H9 (cell line): ENCODE results near the gene CSNK2B. TPM values are rescaled to one million over a fixed set of nuclear protein-coding genes. Genes with fewer than 3 reads are reported as not detected.
A peak's percentile ranks its signal among the peaks of the same experiment; 100 is the strongest.

ENCODE experiments used
- DNase-seq: peaks from one replicate; pipeline ENCODE4 v3.0.0-alpha.2; 2017
- H2AFZ ChIP-seq: one replicate; pipeline ENCODE4 v1.6.1; 2013; ENCODE audit warnings: mild to moderate bottlenecking, low read length, control low read depth, moderate library complexity
- H2AK5ac ChIP-seq: 2 replicates; pipeline ENCODE4 v1.6.1; 2013; ENCODE audit warnings: low read length, control low read depth, mixed read lengths; ENCODE audit not compliant: insufficient read length
- H2BK120ac ChIP-seq: one replicate; pipeline ENCODE4 v1.6.1; 2013; ENCODE audit warnings: low read depth, mild to moderate bottlenecking, low read length, control low read depth, inconsistent platforms; ENCODE audit not compliant: poor library complexity, severe bottlenecking
- H2BK12ac ChIP-seq: 2 replicates; pipeline ENCODE4 v1.6.1; 2013; ENCODE audit warnings: low read length, control low read depth, mixed read lengths, low read depth; ENCODE audit not compliant: insufficient read length
- H2BK15ac ChIP-seq: 2 replicates; pipeline ENCODE4 v1.6.1; 2013; ENCODE audit warnings: low read depth, low read length, control low read depth
- H2BK20ac ChIP-seq: one replicate; pipeline ENCODE4 v1.6.1; 2013; ENCODE audit warnings: low read depth, mild to moderate bottlenecking, low read length, control low read depth, inconsistent platforms; ENCODE audit not compliant: poor library complexity, severe bottlenecking
- H2BK5ac ChIP-seq: 2 replicates; pipeline ENCODE4 v1.6.1; 2013; ENCODE audit warnings: low read length, control low read depth, mixed read lengths; ENCODE audit not compliant: insufficient read length
- H3K14ac ChIP-seq: 2 replicates; pipeline ENCODE4 v1.6.1; 2013; ENCODE audit warnings: low read length, control low read depth; ENCODE audit not compliant: insufficient read depth
- H3K18ac ChIP-seq: 2 replicates; pipeline ENCODE4 v1.6.1; 2013; ENCODE audit warnings: low read depth, mild to moderate bottlenecking, mixed read lengths, low read length, control low read depth; ENCODE audit not compliant: insufficient read length
- H3K23ac ChIP-seq: 2 replicates; pipeline ENCODE4 v1.6.1; 2013; ENCODE audit warnings: low read length, control low read depth, mixed read lengths, low read depth; ENCODE audit not compliant: insufficient read length
- H3K23me2 ChIP-seq: 2 replicates; pipeline ENCODE4 v1.6.1; 2013; ENCODE audit warnings: low read depth, mild to moderate bottlenecking, mixed read lengths, low read length, control low read depth; ENCODE audit not compliant: insufficient read length, poor library complexity, severe bottlenecking
- H3K27ac ChIP-seq: 2 replicates; pipeline ENCODE4 v1.5.1; 2013; ENCODE audit warnings: low read length, control low read depth, mixed read lengths, low read depth; ENCODE audit not compliant: insufficient read length
- H3K27me3 ChIP-seq: 2 replicates; pipeline ENCODE4 v1.6.1; 2013; ENCODE audit warnings: low read length, control low read depth, inconsistent platforms; ENCODE audit not compliant: insufficient read depth
- H3K4ac ChIP-seq: 2 replicates; pipeline ENCODE4 v1.6.1; 2013; ENCODE audit warnings: low read depth, mild to moderate bottlenecking, control low read depth, inconsistent platforms, low read length, moderate library complexity
- H3K4me1 ChIP-seq: 2 replicates; pipeline ENCODE4 v1.6.1; 2013; ENCODE audit warnings: low read length, control low read depth, inconsistent platforms; ENCODE audit not compliant: insufficient read depth
- H3K4me2 ChIP-seq: 2 replicates; pipeline ENCODE4 v1.6.1; 2013; ENCODE audit warnings: low read length, control low read depth, mixed read lengths; ENCODE audit not compliant: insufficient read length, insufficient read depth
- H3K56ac ChIP-seq: 2 replicates; pipeline ENCODE4 v1.6.1; 2013; ENCODE audit warnings: low read depth, mild to moderate bottlenecking, mixed read lengths, low read length, control low read depth; ENCODE audit not compliant: insufficient read length
- H3K79me1 ChIP-seq: 2 replicates; pipeline ENCODE4 v1.6.1; 2013; ENCODE audit warnings: low read depth, mild to moderate bottlenecking, moderate library complexity, low read length, control low read depth, inconsistent platforms; ENCODE audit not compliant: insufficient read depth, poor library complexity, severe bottlenecking
- H3K79me2 ChIP-seq: 2 replicates; pipeline ENCODE4 v1.6.1; 2013; ENCODE audit warnings: low read length, control low read depth, inconsistent platforms; ENCODE audit not compliant: insufficient read depth
- H3K9ac ChIP-seq: 2 replicates; pipeline ENCODE4 v1.6.1; 2013; ENCODE audit warnings: low read length, control low read depth, mixed read lengths; ENCODE audit not compliant: insufficient read length; ENCODE audit errors: extremely low read depth
- H3K9me3 ChIP-seq: one replicate; pipeline ENCODE4 v1.6.1; 2013; ENCODE audit warnings: low read depth, low read length, inconsistent platforms; ENCODE audit not compliant: control insufficient read depth
- H3T11ph ChIP-seq: one replicate; pipeline ENCODE4 v1.6.1; 2013; ENCODE audit warnings: mild to moderate bottlenecking, low read length, control low read depth, inconsistent platforms
- H4K20me1 ChIP-seq: one replicate; pipeline ENCODE4 v1.6.1; 2013; ENCODE audit not compliant: control insufficient read depth, insufficient read length, insufficient read depth
- H4K5ac ChIP-seq: 2 replicates; pipeline ENCODE4 v1.6.1; 2013; ENCODE audit warnings: low read depth, mild to moderate bottlenecking, mixed read lengths, low read length, control low read depth; ENCODE audit not compliant: insufficient read length
- H4K8ac ChIP-seq: replicated peaks from 2 replicates; pipeline ENCODE4 v1.6.1; 2013; ENCODE audit warnings: low read length, control low read depth, mixed read lengths, low read depth; ENCODE audit not compliant: insufficient read length
- H4K91ac ChIP-seq: 2 replicates; pipeline ENCODE4 v1.6.1; 2013; ENCODE audit warnings: low read depth, mild to moderate bottlenecking, moderate library complexity, mixed read lengths, low read length, control low read depth; ENCODE audit not compliant: insufficient read length
- H3K27ac Mint-ChIP-seq, 3 experiments: 2 replicates in 2 of 3; 3 replicates in 1 of 3; pipeline ENCODE4 v1.8.0; 2020 to 2021; ENCODE audit warnings: mixed read lengths in 3 of 3, mild to moderate bottlenecking in 1 of 3, moderate library complexity in 1 of 3
- H3K27me3 Mint-ChIP-seq: 2 replicates; pipeline ENCODE4 v1.8.0; 2021; ENCODE audit warnings: low read depth, mild to moderate bottlenecking, moderate library complexity, mixed read lengths
- H3K36me3 Mint-ChIP-seq, 3 experiments: 2 replicates in 2 of 3; 3 replicates in 1 of 3; pipeline ENCODE4 v1.8.0; 2020 to 2021; ENCODE audit warnings: low read depth in 3 of 3, mixed read lengths in 3 of 3; ENCODE audit not compliant: insufficient read depth in 1 of 3
- H3K4me1 Mint-ChIP-seq, 2 experiments: 2 replicates each; pipeline ENCODE4 v1.8.0; 2020; ENCODE audit warnings: mixed read lengths in 2 of 2
- H3K4me3 Mint-ChIP-seq, 2 experiments: 2 replicates in 1 of 2; 3 replicates in 1 of 2; pipeline ENCODE4 v1.8.0; 2020 to 2021; ENCODE audit warnings: mild to moderate bottlenecking in 2 of 2, mixed read lengths in 2 of 2, moderate library complexity in 1 of 2
- H3K9me3 Mint-ChIP-seq, 2 experiments: 2 replicates in 1 of 2; 3 replicates in 1 of 2; pipeline ENCODE4 v1.8.0; 2020; ENCODE audit warnings: mild to moderate bottlenecking in 2 of 2, mixed read lengths in 2 of 2, moderate library complexity in 1 of 2
- WGBS: extraction: QIAGEN DNeasy Blood & Tissue Kit; methylation state at CpG from one replicate; pipeline ENCODE4 v1.1.7; 2013; ENCODE audit warnings: missing lambda C conversion rate, low lambda C conversion rate, mixed read lengths; ENCODE audit not compliant: insufficient read length; ENCODE audit errors: extremely low coverage; 5-methylcytosine and 5-hydroxymethylcytosine counted together
- long read RNA-seq: library from polyadenylated mRNA; unstranded; transcript quantifications from one replicate; pipeline ENCODE4 v2.0.0, GENCODE V29; 2020
- total RNA-seq: library from RNA; stranded (reverse); gene quantifications from 2 replicates; pipeline ENCODE4 v1.2.1, GENCODE V29; 2021
- TF ChIP-seq, protein P1 (sequence below): fragments of 200-600 bp; sonication (generic); conservative IDR thresholded peaks from 3 replicates; pipeline ENCODE4 v1.8.0; 2021; ENCODE audit warnings: antibody characterized with exemption, mild to moderate bottlenecking

The CSNK2B gene
- 178 and 187 TPM in 2 replicates for total RNA-seq
- long read RNA-seq, transcript CSNK2B-204 (7 exons, 1,061 nt), result minor isoform, 6 of 230 reads
- long read RNA-seq, transcript CSNK2B-203 (7 exons, 948 nt), result major isoform, 197 of 230 reads
- long read RNA-seq, partial matches to known transcripts, result 3 of 230 reads
- long read RNA-seq, other reads (novel, unspliced or antisense), result 20 of 230 reads

DNA sequence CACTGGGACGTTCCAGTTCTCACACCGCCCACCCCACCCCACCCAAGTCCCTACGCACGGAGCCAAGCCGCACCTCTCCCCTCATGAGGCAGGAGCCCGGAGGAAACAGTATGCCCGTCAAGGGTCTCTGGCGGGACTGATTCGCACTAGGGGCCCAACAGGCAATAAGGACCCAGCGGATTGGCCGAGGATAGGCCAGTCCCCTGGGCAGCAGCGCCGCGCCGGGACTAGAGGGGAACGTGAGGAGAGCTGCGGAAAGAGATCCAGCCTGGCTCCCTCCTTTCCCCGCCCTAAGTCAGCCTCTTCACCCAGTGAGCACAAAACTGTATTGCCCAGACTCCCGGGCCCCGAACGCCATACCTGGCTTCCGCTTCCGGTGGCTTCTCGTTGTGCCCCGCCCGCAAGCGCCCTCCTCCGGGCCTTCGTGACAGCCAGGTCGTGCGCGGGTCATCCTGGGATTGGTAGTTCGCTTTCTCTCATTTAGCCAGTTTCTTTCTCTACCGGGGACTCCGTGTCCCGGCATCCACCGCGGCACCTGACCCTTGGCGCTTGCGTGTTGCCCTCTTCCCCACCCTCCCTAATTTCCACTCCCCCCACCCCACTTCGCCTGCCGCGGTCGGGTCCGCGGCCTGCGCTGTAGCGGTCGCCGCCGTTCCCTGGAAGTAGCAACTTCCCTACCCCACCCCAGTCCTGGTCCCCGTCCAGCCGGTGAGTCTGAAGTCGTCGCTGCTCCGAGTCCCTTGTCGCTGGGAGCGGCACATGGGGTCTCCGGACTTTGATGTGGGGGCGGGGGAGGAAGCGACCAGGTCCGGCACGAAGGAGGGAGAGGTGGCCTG is at the start of gene CSNK2B:
CSNK2B (plus strand) TSS at position 580 of the 836 bp plus-strand sequence. CDS start 752 bp downstream, outside the sequence.
- WGBS, result no CpG with 5 or more reads among the region's 63 CpGs

More for the DNA sequence above, at the start of gene CSNK2B:
- Histone ChIP-seq H2BK5ac (peak within 1 kb of the TSS; percentile 17), H3K4me1 (no peaks in the 10 kb centered on the region), H2AFZ (no peak within 1 kb of the TSS), H3K4ac (no peak within 1 kb of the TSS), H4K8ac (no peak within 1 kb of the TSS), H3K18ac (peak within 1 kb of the TSS; percentile 81), H3T11ph (no peak within 1 kb of the TSS), H2AK5ac (no peak within 1 kb of the TSS), H2BK12ac (no peak within 1 kb of the TSS), H4K20me1 (no peaks in the 10 kb centered on the region), H3K79me2 (peaks cover 6% of the 10 kb centered on the region; the same call in 1 of the 2 replicates), H2BK20ac (no peak within 1 kb of the TSS), H3K9me3 (no peaks in the 10 kb centered on the region), H3K27me3 (no peaks in the 10 kb centered on the region), H3K27ac (peak within 1 kb of the TSS; percentile 87), H3K79me1 (peaks cover 11% of the 10 kb centered on the region), H2BK15ac (no peak within 1 kb of the TSS), H4K5ac (peak within 1 kb of the TSS; percentile 41), H3K4me2 (peak within 1 kb of the TSS; percentile 96), H3K23me2 (peaks cover 19% of the 10 kb centered on the region), H2BK120ac (no peak within 1 kb of the TSS), H3K56ac (peak within 1 kb of the TSS; percentile 38), H3K14ac (peak within 1 kb of the TSS; percentile 66), H4K91ac (no peak within 1 kb of the TSS), H3K9ac (peak within 1 kb of the TSS; percentile 89), H3K23ac (no peak within 1 kb of the TSS)
- peaks cover 49 to 80% (median 71%) of the 10 kb centered on the region in 3 experiments for H3K36me3 Mint-ChIP-seq
- DNase-seq, result peak; percentile 98
- TF ChIP-seq, protein P1, sequence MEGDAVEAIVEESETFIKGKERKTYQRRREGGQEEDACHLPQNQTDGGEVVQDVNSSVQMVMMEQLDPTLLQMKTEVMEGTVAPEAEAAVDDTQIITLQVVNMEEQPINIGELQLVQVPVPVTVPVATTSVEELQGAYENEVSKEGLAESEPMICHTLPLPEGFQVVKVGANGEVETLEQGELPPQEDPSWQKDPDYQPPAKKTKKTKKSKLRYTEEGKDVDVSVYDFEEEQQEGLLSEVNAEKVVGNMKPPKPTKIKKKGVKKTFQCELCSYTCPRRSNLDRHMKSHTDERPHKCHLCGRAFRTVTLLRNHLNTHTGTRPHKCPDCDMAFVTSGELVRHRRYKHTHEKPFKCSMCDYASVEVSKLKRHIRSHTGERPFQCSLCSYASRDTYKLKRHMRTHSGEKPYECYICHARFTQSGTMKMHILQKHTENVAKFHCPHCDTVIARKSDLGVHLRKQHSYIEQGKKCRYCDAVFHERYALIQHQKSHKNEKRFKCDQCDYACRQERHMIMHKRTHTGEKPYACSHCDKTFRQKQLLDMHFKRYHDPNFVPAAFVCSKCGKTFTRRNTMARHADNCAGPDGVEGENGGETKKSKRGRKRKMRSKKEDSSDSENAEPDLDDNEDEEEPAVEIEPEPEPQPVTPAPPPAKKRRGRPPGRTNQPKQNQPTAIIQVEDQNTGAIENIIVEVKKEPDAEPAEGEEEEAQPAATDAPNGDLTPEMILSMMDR, result no peak
- H3K27ac Mint-ChIP-seq, result peak within 1 kb of the TSS; percentile 99
- H3K9me3 Mint-ChIP-seq, result no peaks in the 10 kb centered on the region
- H3K4me3 Mint-ChIP-seq, result peak within 1 kb of the TSS; percentile 99
- peaks cover 30 to 34% of the 10 kb centered on the region in 2 experiments for H3K4me1 Mint-ChIP-seq
- H3K27me3 Mint-ChIP-seq, result no peaks in the 10 kb centered on the region
